A549 (cell line): ENCODE measurements around the gene ANO4.

Experiments used
- BHLHE40 ChIP-seq: IDR thresholded peaks from 2 replicates; pipeline ENCODE4 v1.6.1; 2012; ENCODE audit warnings: low read depth, low read length, inconsistent platforms
- JUNB ChIP-seq: fragments of >200 bp; sonication (Bioruptor Twin); formaldehyde crosslinking; IDR thresholded peaks from 2 replicates; pipeline ENCODE4 v1.6.1; 2016
- MAFK ChIP-seq: fragments of 450-650 bp; IDR thresholded peaks from 2 replicates; pipeline ENCODE4 v1.6.1; 2014; ENCODE audit not compliant: partially characterized antibody
- MAZ ChIP-seq: fragments of 150-350 bp; IDR thresholded peaks from 2 replicates; pipeline ENCODE4 v1.6.1; 2014; ENCODE audit warnings: antibody characterized with exemption, low read depth, low read length, borderline replicate concordance
- NFE2L2 ChIP-seq: fragments of 150-350 bp; conservative IDR thresholded peaks from 2 replicates; pipeline ENCODE4 v1.6.1; 2014; ENCODE audit warnings: low read length
- SMC3 ChIP-seq: fragments of >200 bp; sonication (Bioruptor Twin); formaldehyde crosslinking; IDR thresholded peaks from 3 replicates; pipeline ENCODE4 v1.6.1; 2018; ENCODE audit warnings: inconsistent platforms
- TP53 ChIP-seq: fragments of 250-450 bp; sonication (Bioruptor Pico); IDR thresholded peaks from 2 replicates; pipeline ENCODE4 v1.5.0; 2021; ENCODE audit warnings: mild to moderate bottlenecking, moderate library complexity
- TF ChIP-seq, protein P1 (sequence below): fragments of 200-600 bp; sonication (generic); IDR thresholded peaks from 2 replicates; pipeline ENCODE4 v1.6.1; 2016; ENCODE audit warnings: antibody characterized with exemption, mild to moderate bottlenecking, moderate library complexity
- TF ChIP-seq, protein P2 (sequence below): fragments of >200 bp; sonication (Bioruptor Twin); formaldehyde crosslinking; IDR thresholded peaks from 3 replicates; pipeline ENCODE4 v1.5.1; 2016

- TF ChIP-seq, protein P1, sequence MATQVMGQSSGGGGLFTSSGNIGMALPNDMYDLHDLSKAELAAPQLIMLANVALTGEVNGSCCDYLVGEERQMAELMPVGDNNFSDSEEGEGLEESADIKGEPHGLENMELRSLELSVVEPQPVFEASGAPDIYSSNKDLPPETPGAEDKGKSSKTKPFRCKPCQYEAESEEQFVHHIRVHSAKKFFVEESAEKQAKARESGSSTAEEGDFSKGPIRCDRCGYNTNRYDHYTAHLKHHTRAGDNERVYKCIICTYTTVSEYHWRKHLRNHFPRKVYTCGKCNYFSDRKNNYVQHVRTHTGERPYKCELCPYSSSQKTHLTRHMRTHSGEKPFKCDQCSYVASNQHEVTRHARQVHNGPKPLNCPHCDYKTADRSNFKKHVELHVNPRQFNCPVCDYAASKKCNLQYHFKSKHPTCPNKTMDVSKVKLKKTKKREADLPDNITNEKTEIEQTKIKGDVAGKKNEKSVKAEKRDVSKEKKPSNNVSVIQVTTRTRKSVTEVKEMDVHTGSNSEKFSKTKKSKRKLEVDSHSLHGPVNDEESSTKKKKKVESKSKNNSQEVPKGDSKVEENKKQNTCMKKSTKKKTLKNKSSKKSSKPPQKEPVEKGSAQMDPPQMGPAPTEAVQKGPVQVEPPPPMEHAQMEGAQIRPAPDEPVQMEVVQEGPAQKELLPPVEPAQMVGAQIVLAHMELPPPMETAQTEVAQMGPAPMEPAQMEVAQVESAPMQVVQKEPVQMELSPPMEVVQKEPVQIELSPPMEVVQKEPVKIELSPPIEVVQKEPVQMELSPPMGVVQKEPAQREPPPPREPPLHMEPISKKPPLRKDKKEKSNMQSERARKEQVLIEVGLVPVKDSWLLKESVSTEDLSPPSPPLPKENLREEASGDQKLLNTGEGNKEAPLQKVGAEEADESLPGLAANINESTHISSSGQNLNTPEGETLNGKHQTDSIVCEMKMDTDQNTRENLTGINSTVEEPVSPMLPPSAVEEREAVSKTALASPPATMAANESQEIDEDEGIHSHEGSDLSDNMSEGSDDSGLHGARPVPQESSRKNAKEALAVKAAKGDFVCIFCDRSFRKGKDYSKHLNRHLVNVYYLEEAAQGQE: no peak
- TF ChIP-seq SMC3: no peak
- TF ChIP-seq, protein P2, sequence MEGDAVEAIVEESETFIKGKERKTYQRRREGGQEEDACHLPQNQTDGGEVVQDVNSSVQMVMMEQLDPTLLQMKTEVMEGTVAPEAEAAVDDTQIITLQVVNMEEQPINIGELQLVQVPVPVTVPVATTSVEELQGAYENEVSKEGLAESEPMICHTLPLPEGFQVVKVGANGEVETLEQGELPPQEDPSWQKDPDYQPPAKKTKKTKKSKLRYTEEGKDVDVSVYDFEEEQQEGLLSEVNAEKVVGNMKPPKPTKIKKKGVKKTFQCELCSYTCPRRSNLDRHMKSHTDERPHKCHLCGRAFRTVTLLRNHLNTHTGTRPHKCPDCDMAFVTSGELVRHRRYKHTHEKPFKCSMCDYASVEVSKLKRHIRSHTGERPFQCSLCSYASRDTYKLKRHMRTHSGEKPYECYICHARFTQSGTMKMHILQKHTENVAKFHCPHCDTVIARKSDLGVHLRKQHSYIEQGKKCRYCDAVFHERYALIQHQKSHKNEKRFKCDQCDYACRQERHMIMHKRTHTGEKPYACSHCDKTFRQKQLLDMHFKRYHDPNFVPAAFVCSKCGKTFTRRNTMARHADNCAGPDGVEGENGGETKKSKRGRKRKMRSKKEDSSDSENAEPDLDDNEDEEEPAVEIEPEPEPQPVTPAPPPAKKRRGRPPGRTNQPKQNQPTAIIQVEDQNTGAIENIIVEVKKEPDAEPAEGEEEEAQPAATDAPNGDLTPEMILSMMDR: no peak
- no peak for TF ChIP-seq TP53 (CRISPR knock-in tag)
- TF ChIP-seq NFE2L2: no peak
- no peak for TF ChIP-seq BHLHE40
- TF ChIP-seq MAFK: no peak
- TF ChIP-seq JUNB: no peak
- no peak for TF ChIP-seq MAZ
Measured at GRCh38 chr12:100972121-100972520, 177.5 kb downstream of the ANO4 start.
